Neural cell (in vitro differentiated cells): Measurements from ENCODE around the gene B3GALT6. TPM values are rescaled to one million over a fixed set of nuclear protein-coding genes. Genes with fewer than 3 reads are reported as not detected.
"Not testable (repeated sequence)": the region's sequence is repeated elsewhere in the genome, so short reads cannot be mapped to it uniquely, and the experiment has no call there.

Source experiments
- H2AFZ ChIP-seq: fragments of 200-600, 300-800 bp; sonication (generic), shearing (Covaris generic); 2 replicates; pipeline ENCODE4 v1.6.0; 2014; ENCODE audit warnings: low read depth, mild to moderate bottlenecking, antibody characterized with exemption, low read length, moderate library complexity
- H3F3A ChIP-seq: fragments of 200-600 bp; shearing (Covaris generic); 2 replicates; pipeline ENCODE4 v1.6.1; 2016; ENCODE audit warnings: mild to moderate bottlenecking, moderate library complexity, mixed read lengths, antibody characterized with exemption, low read length; ENCODE audit not compliant: insufficient read depth, poor library complexity, severe bottlenecking
- H3K27ac ChIP-seq: fragments of 200-600, 300-800 bp; sonication (generic), shearing (Covaris generic); 2 replicates; pipeline ENCODE4 v1.5.1; 2014; ENCODE audit warnings: mild to moderate bottlenecking, low read length, moderate library complexity
- H3K27me3 ChIP-seq: fragments of 300-800, 200-600 bp; sonication (generic), shearing (Covaris generic); 2 replicates; pipeline ENCODE4 v1.6.0; 2014; ENCODE audit warnings: mild to moderate bottlenecking, low read depth, low read length, moderate library complexity; ENCODE audit not compliant: insufficient read depth
- H3K36me3 ChIP-seq: fragments of 300-800, 200-600 bp; sonication (generic), shearing (Covaris generic); 2 replicates; pipeline ENCODE4 v1.5.1; 2014; ENCODE audit warnings: mild to moderate bottlenecking, antibody characterized with exemption, low read length, moderate library complexity; ENCODE audit not compliant: insufficient read depth
- H3K4me2 ChIP-seq: fragments of 300-800, 200-600 bp; sonication (generic), shearing (Covaris generic); 2 replicates; pipeline ENCODE4 v1.6.0; 2014; ENCODE audit warnings: mild to moderate bottlenecking, low read length
- H3K4me3 ChIP-seq: fragments of 300-800, 200-600 bp; sonication (generic), shearing (Covaris generic); 2 replicates; pipeline ENCODE4 v1.5.1; 2014; ENCODE audit warnings: mild to moderate bottlenecking, low read length, moderate library complexity
- H3K79me2 ChIP-seq: fragments of 200-600 bp; shearing (Covaris generic); replicated peaks from 2 replicates; pipeline ENCODE4 v1.6.0; 2014; ENCODE audit warnings: mild to moderate bottlenecking, low read length, moderate library complexity; ENCODE audit not compliant: insufficient read depth
- H3K9ac ChIP-seq: fragments of 300-800, 200-600 bp; sonication (generic), shearing (Covaris generic); 2 replicates; pipeline ENCODE4 v1.6.1; 2016; ENCODE audit warnings: mild to moderate bottlenecking, low read length, mixed read lengths
- H3K9me2 ChIP-seq: fragments of 200-600 bp; shearing (Covaris generic); 2 replicates; pipeline ENCODE4 v1.6.1; 2016; ENCODE audit warnings: mild to moderate bottlenecking, low read length, mixed read lengths; ENCODE audit not compliant: insufficient read depth
- H3K9me3 ChIP-seq: fragments of 200-600, 300-800 bp; sonication (generic), shearing (Covaris generic); 2 replicates; pipeline ENCODE4 v1.6.1; 2016; ENCODE audit warnings: mild to moderate bottlenecking, mixed run types, low read length, moderate library complexity, mixed read lengths
- H4K20me1 ChIP-seq: fragments of 200-600 bp; shearing (Covaris generic); 2 replicates; pipeline ENCODE4 v1.6.1; 2016; ENCODE audit warnings: mild to moderate bottlenecking, mixed run types; ENCODE audit not compliant: insufficient read depth
- EP300 ChIP-seq: fragments of 450-650 bp; conservative IDR thresholded peaks from 2 replicates; pipeline ENCODE4 v1.6.1; 2014; ENCODE audit warnings: antibody characterized with exemption, mild to moderate bottlenecking, moderate library complexity; ENCODE audit not compliant: poor library complexity, severe bottlenecking
- EZH2 ChIP-seq: fragments of 200-600, 300-800 bp; shearing (Covaris generic), sonication (generic); IDR thresholded peaks from 2 replicates; pipeline ENCODE4 v1.6.1; 2014; ENCODE audit warnings: antibody characterized with exemption, low read length, borderline replicate concordance, mild to moderate bottlenecking; ENCODE audit not compliant: insufficient read depth, poor library complexity, severe bottlenecking
- MXI1 ChIP-seq: fragments of 450-650 bp; conservative IDR thresholded peaks from 2 replicates; pipeline ENCODE4 v1.6.1; 2014; ENCODE audit warnings: antibody characterized with exemption, mild to moderate bottlenecking; ENCODE audit not compliant: poor library complexity, severe bottlenecking
- POLR2AphosphoS5 ChIP-seq: IDR thresholded peaks from 2 replicates; pipeline ENCODE4 v1.6.1; 2012
- RAD21 ChIP-seq: fragments of 450-650 bp; conservative IDR thresholded peaks from 2 replicates; pipeline ENCODE4 v1.6.1; 2014; ENCODE audit warnings: antibody characterized with exemption, mild to moderate bottlenecking, moderate library complexity
- SMC3 ChIP-seq: fragments of 450-650 bp; conservative IDR thresholded peaks from 2 replicates; pipeline ENCODE4 v1.6.1; 2014; ENCODE audit warnings: antibody characterized with exemption, mild to moderate bottlenecking, moderate library complexity; ENCODE audit not compliant: poor library complexity
- TAF1 ChIP-seq: IDR thresholded peaks from 2 replicates; pipeline ENCODE4 v1.6.1; 2012; ENCODE audit warnings: low read depth
- polyA plus RNA-seq: library from polyadenylated mRNA; depleted of rRNA; stranded (reverse); fragments of >200 nt; gene quantifications from 2 replicates; pipeline ENCODE4 v1.2.3, GENCODE V29; 2014
- TF ChIP-seq, protein P1 (sequence below): IDR thresholded peaks from 2 replicates; pipeline ENCODE4 v1.6.1; 2012; ENCODE audit warnings: borderline replicate concordance
- TF ChIP-seq, protein P2 (sequence below): fragments of 450-650 bp; IDR thresholded peaks from 2 replicates; pipeline ENCODE4 v1.5.1; 2014; ENCODE audit warnings: antibody characterized with exemption, mild to moderate bottlenecking, moderate library complexity; ENCODE audit not compliant: poor library complexity, severe bottlenecking

B3GALT6 gene
- polyA plus RNA-seq, 1 donor from 2014 or later, result 46.5 TPM

DNA sequence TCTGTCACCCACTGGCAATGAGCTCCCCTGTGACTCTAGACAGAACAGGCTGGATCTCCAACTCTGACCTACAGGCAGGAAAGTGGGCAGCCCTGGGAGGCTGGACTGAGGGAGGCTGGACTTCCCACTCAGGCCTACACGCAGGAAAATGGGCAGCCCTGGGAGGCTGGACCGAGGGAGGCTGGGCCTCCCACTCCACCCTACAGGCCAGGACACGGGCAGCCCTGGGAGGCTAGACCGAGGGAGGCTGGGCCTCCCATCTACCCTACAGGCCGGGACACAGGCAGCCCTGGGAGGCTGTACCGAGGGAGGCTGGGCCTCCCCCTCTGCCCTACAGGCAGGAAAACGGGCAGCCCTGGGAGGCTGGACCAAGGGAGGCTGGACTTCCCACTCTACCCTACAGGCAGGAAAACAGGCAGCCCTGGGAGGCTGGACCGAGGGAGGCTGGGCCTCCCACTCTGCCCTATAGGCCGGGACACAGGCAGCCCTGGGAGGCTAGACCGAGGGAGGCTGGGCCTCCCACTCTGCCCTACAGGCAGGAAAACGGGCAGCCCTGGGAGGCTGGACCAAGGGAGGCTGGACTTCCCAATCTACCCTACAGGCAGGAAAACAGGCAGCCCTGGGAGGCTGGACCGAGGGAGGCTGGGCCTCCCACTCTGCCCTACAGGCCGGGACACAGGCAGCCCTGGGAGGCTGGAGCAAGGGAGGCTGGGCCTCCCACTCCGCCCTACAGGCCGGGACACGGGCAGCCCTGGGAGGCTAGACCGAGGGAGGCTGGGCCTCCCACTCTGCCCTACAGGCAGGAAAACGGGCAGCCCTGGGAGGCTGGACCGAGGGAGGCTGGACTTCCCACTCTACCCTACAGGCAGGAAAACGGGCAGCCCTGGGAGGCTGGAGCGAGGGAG lies 16.2 kb downstream of the B3GALT6 start:
- H4K20me1 ChIP-seq, H3K4me3 ChIP-seq, H3K27ac ChIP-seq: not testable (repeated sequence)

DNA sequence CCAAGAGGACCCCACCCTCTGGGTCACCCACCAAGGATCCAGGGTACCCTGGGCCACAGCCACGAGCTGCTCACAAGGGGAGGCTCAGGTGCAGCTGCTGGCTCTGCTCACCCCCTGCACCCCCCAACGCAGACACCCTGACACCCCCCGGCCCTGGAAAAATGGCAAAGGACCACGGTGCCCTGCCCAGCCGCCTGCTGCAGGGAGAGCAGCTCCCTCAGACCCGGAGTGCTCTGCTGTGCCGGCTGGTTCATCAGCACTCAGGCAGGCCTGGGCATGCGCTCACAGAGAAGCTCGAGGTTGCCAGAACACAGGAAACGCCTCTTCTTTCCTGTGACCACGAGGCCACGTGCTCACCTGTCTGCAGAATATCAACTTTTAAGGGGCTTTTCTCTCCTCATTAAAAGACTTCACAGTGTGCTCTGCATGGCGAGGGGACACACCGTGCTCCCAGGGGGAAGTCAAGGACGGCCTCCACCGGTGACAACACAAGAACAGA lies 18.8 kb downstream of the B3GALT6 start:
- Histone ChIP-seq H3K27ac (no peak overlapping the region), H3K9me3 (no peaks in the 10 kb centered on the region), H3K9ac (no peak overlapping the region), H3K27me3 (peaks cover 3% of the 10 kb centered on the region), H4K20me1 (no peaks in the 10 kb centered on the region), H3K36me3 (no peaks in the 10 kb centered on the region), H3K4me3 (no peak overlapping the region), H3K4me2 (no peak overlapping the region), H3K9me2 (no peaks in the 10 kb centered on the region), H3K79me2 (no peaks in the 10 kb centered on the region), H3F3A (no peaks in the 10 kb centered on the region), H2AFZ (no peak overlapping the region)
- TF ChIP-seq, protein P1, sequence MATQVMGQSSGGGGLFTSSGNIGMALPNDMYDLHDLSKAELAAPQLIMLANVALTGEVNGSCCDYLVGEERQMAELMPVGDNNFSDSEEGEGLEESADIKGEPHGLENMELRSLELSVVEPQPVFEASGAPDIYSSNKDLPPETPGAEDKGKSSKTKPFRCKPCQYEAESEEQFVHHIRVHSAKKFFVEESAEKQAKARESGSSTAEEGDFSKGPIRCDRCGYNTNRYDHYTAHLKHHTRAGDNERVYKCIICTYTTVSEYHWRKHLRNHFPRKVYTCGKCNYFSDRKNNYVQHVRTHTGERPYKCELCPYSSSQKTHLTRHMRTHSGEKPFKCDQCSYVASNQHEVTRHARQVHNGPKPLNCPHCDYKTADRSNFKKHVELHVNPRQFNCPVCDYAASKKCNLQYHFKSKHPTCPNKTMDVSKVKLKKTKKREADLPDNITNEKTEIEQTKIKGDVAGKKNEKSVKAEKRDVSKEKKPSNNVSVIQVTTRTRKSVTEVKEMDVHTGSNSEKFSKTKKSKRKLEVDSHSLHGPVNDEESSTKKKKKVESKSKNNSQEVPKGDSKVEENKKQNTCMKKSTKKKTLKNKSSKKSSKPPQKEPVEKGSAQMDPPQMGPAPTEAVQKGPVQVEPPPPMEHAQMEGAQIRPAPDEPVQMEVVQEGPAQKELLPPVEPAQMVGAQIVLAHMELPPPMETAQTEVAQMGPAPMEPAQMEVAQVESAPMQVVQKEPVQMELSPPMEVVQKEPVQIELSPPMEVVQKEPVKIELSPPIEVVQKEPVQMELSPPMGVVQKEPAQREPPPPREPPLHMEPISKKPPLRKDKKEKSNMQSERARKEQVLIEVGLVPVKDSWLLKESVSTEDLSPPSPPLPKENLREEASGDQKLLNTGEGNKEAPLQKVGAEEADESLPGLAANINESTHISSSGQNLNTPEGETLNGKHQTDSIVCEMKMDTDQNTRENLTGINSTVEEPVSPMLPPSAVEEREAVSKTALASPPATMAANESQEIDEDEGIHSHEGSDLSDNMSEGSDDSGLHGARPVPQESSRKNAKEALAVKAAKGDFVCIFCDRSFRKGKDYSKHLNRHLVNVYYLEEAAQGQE, result no peak
- TF ChIP-seq SMC3, result no peak
- TF ChIP-seq TAF1, result no peak
- no peak for TF ChIP-seq RAD21
- TF ChIP-seq EZH2, result no peak
- TF ChIP-seq, protein P2, sequence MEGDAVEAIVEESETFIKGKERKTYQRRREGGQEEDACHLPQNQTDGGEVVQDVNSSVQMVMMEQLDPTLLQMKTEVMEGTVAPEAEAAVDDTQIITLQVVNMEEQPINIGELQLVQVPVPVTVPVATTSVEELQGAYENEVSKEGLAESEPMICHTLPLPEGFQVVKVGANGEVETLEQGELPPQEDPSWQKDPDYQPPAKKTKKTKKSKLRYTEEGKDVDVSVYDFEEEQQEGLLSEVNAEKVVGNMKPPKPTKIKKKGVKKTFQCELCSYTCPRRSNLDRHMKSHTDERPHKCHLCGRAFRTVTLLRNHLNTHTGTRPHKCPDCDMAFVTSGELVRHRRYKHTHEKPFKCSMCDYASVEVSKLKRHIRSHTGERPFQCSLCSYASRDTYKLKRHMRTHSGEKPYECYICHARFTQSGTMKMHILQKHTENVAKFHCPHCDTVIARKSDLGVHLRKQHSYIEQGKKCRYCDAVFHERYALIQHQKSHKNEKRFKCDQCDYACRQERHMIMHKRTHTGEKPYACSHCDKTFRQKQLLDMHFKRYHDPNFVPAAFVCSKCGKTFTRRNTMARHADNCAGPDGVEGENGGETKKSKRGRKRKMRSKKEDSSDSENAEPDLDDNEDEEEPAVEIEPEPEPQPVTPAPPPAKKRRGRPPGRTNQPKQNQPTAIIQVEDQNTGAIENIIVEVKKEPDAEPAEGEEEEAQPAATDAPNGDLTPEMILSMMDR, result no peak
- TF ChIP-seq EP300, result no peak
- TF ChIP-seq MXI1, result no peak
- TF ChIP-seq POLR2AphosphoS5, result no peak

More for the DNA sequence above, 16.2 kb downstream of the B3GALT6 start:
- H3K27me3 ChIP-seq, H3F3A ChIP-seq, H3K9me2 ChIP-seq, H3K36me3 ChIP-seq, H3K4me2 ChIP-seq, H3K79me2 ChIP-seq, H2AFZ ChIP-seq, H3K9me3 ChIP-seq, H3K9ac ChIP-seq: not testable (repeated sequence)
